MM.1S (cell line): Measurements from ENCODE around the gene RARG.

Source experiments
- DNase-seq: peaks from one replicate; pipeline ENCODE4 v3.0.0-alpha.2; 2015
- H2AFZ ChIP-seq: fragments of 300-600 bp; sonication (generic); 2 replicates; pipeline ENCODE4 v1.6.0; 2016; ENCODE audit warnings: antibody characterized with exemption, low read length
- H3F3A ChIP-seq: fragments of 300-600 bp; sonication (generic); 2 replicates; pipeline ENCODE4 v1.6.1; 2016; ENCODE audit warnings: mild to moderate bottlenecking, antibody characterized with exemption, low read length, moderate library complexity, mixed read lengths; ENCODE audit not compliant: insufficient read depth
- H3K27ac ChIP-seq: fragments of 300-600 bp; sonication (generic); 2 replicates; pipeline ENCODE4 v1.5.1; 2016; ENCODE audit warnings: mild to moderate bottlenecking, low read length
- H3K27me3 ChIP-seq: fragments of 300-600 bp; sonication (generic); replicated peaks from 2 replicates; pipeline ENCODE4 v1.6.0; 2016; ENCODE audit warnings: low read length; ENCODE audit not compliant: insufficient read depth
- H3K36me3 ChIP-seq: fragments of 300-600 bp; sonication (generic); replicated peaks from 2 replicates; pipeline ENCODE4 v1.6.1; 2016; ENCODE audit warnings: mild to moderate bottlenecking, low read length, mixed read lengths; ENCODE audit not compliant: insufficient read depth
- H3K4me1 ChIP-seq: fragments of 300-600 bp; sonication (generic); 2 replicates; pipeline ENCODE4 v1.6.1; 2016; ENCODE audit warnings: low read length, mixed read lengths
- H3K4me2 ChIP-seq: fragments of 300-600 bp; sonication (generic); 2 replicates; pipeline ENCODE4 v1.6.0; 2016; ENCODE audit warnings: low read depth, low read length
- H3K4me3 ChIP-seq: fragments of 300-600 bp; sonication (generic); 2 replicates; pipeline ENCODE4 v1.5.1; 2016; ENCODE audit warnings: low read length, mixed read lengths
- H3K79me2 ChIP-seq: fragments of 300-600 bp; sonication (generic); 2 replicates; pipeline ENCODE4 v1.6.1; 2016; ENCODE audit warnings: mixed run types, low read length, mixed read lengths
- H3K9ac ChIP-seq: fragments of 300-600 bp; sonication (generic); 2 replicates; pipeline ENCODE4 v1.6.1; 2016; ENCODE audit warnings: low read length, mixed read lengths
- H3K9me2 ChIP-seq: fragments of 300-600 bp; sonication (generic); replicated peaks from 2 replicates; pipeline ENCODE4 v1.6.1; 2016; ENCODE audit warnings: mild to moderate bottlenecking, low read length, mixed read lengths; ENCODE audit not compliant: insufficient read depth
- H3K9me3 ChIP-seq: fragments of 300-600 bp; sonication (generic); replicated peaks from 2 replicates; pipeline ENCODE4 v1.6.1; 2016; ENCODE audit warnings: mild to moderate bottlenecking, low read length, mixed read lengths; ENCODE audit not compliant: insufficient read depth
- H4K20me1 ChIP-seq: fragments of 300-600 bp; sonication (generic); 2 replicates; pipeline ENCODE4 v1.6.1; 2016; ENCODE audit warnings: mild to moderate bottlenecking, low read length, moderate library complexity, mixed read lengths; ENCODE audit not compliant: insufficient read depth
- CTCF ChIP-seq: fragments of 300-600 bp; sonication (generic); IDR thresholded peaks from 2 replicates; pipeline ENCODE4 v1.5.1; 2016; ENCODE audit warnings: antibody characterized with exemption, low read length, mixed read lengths
- EZH2 ChIP-seq: fragments of 300-600 bp; sonication (generic); optimal IDR thresholded peaks from 2 replicates; pipeline ENCODE3; 2017; ENCODE audit warnings: low read depth, mild to moderate bottlenecking, antibody characterized with exemption, low read length, mixed read lengths
- EZH2phosphoT487 ChIP-seq: fragments of 300-600 bp; sonication (generic); IDR thresholded peaks from 2 replicates; pipeline ENCODE4 v1.6.1; 2018; ENCODE audit warnings: antibody characterized with exemption, low read length

The RARG gene

GRCh38 chr12:53217931-53218307 lies 14.1 kb downstream of the RARG start:
- H3K27ac ChIP-seq: no peak overlapping the region
- H3K4me1 ChIP-seq: peaks cover 19% of the 10 kb centered on the region

GRCh38 chr12:53217051-53217930 lies 14.7 kb downstream of the RARG start:
- H3K4me1 ChIP-seq: peaks cover 19% of the 10 kb centered on the region
- H3K4me3 ChIP-seq: no peak overlapping the region
- H3K9ac ChIP-seq: no peak overlapping the region
- H3K4me2 ChIP-seq: no peak overlapping the region
- H2AFZ ChIP-seq: no peak overlapping the region
- no peaks in the 10 kb centered on the region for H3K27me3 ChIP-seq
- H3K9me2 ChIP-seq: no peaks in the 10 kb centered on the region
- H3F3A ChIP-seq: peaks cover 22% of the 10 kb centered on the region
- H3K27ac ChIP-seq: no peak overlapping the region
- H3K79me2 ChIP-seq: peaks cover 37% of the 10 kb centered on the region
- no peaks in the 10 kb centered on the region for H3K36me3 ChIP-seq
- no peaks in the 10 kb centered on the region for H3K9me3 ChIP-seq
- TF ChIP-seq EZH2: no peak
- no peak for TF ChIP-seq EZH2phosphoT487
- TF ChIP-seq CTCF: no peak
- H4K20me1 ChIP-seq: no peaks in the 10 kb centered on the region
- no peak for DNase-seq

More at GRCh38 chr12:53217931-53218307, 14.1 kb downstream of the RARG start:
- Histone ChIP-seq H3K4me2 (no peak overlapping the region), H3K27me3 (no peaks in the 10 kb centered on the region), H3K9ac (no peak overlapping the region), H3K9me2 (no peaks in the 10 kb centered on the region), H3K4me3 (no peak overlapping the region), H2AFZ (no peak overlapping the region), H3K9me3 (no peaks in the 10 kb centered on the region), H3F3A (peaks cover 18% of the 10 kb centered on the region), H3K79me2 (peaks cover 35% of the 10 kb centered on the region), H4K20me1 (no peaks in the 10 kb centered on the region), H3K36me3 (no peaks in the 10 kb centered on the region)
- DNase-seq: no peak
- TF ChIP-seq EZH2phosphoT487: no peak
- no peak for TF ChIP-seq CTCF

- H4K20me1 ChIP-seq: no peaks in the 10 kb centered on the region
- peaks cover 43% of the 10 kb centered on the region for H3K79me2 ChIP-seq
- H3F3A ChIP-seq: peaks cover 22% of the 10 kb centered on the region
- TF ChIP-seq CTCF (no peak), EZH2phosphoT487 (no peak), EZH2 (no peak)
- H3K4me3 ChIP-seq: no peak overlapping the region
- H3K36me3 ChIP-seq: no peaks in the 10 kb centered on the region
- H3K4me1 ChIP-seq: peaks cover 22% of the 10 kb centered on the region
- no peak overlapping the region for H3K9ac ChIP-seq
- no peak overlapping the region for H2AFZ ChIP-seq
- H3K27me3 ChIP-seq: no peaks in the 10 kb centered on the region
- no peak overlapping the region for H3K4me2 ChIP-seq
- no peak overlapping the region for H3K27ac ChIP-seq
- DNase-seq: no peak
- H3K9me3 ChIP-seq: no peaks in the 10 kb centered on the region
- H3K9me2 ChIP-seq: no peaks in the 10 kb centered on the region
Measured at GRCh38 chr12:53215497-53215896, 16.5 kb downstream of the RARG start.
